ENCODE data around the gene ARHGAP6.

ARHGAP6 gene

DNA sequence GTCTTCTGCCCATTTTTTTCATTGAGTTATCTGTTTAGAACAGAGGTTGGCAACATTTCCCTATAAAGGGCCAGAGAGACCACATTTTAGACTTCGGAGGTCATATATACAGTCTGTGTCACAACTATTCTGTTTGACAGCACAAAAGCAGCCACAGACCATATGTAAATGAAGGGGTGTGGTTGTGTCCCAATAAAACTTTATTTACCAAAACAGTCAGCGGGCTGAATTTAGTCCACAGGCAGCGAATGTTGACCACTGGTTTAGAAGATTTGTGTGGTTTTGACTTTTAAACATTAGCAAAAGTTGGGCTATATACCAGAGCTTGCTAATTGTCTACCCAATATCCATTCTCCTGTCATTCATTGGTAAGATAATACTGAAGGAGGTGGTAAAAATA is 221.7 kb downstream of the ARHGAP6 start:
- DNase-seq (ENCODE audit: low read depth, low spot score) = no peak
- no peak overlapping the region for H3K4me3 ChIP-seq (ENCODE audit: low read length)

DNA sequence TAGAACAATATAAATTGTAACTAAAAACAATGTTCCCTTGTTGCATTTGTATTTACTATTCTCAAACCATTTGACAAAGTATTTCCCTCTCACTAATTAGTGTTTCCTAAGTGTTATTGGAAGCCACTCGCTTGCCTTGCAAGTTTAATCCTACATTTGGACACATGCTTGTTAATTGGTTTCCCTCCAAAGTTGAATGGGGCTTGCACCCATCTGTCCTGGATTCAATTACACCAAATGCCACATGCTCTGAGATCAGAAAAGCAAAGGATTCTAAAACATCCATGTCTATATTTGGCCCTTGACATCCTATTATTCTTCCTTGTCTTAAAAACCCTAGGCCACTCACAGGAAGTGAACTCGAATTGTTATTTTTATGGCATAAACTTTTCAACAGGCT is 225.9 kb downstream of the ARHGAP6 start:
- DNase-seq (ENCODE audit: low read depth, low spot score) = no peak
- no peak overlapping the region for H3K4me3 ChIP-seq (ENCODE audit: low read length)

DNA sequence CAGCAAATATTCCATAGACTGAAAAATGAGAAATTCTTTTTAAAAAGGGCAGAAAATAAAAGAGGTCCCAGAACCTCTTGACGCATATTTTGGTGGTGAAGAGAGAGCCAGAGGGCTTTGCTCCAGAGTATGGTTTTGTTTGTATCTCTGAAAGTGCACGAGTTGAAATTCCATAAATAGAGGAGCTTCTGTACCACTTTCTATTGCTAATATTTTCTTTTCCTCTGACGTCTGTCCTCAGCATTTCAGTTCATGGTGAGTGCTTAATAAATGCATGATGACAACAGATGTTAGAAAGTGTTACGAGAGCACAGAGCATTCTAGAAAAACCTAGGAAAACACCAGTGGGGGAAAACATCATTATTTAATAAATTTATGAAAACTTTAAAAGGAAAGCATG is 227.0 kb downstream of the ARHGAP6 start:
- no peak overlapping the region for H3K4me3 ChIP-seq (ENCODE audit: low read length)
- no peak for DNase-seq (ENCODE audit: low read depth, low spot score)

DNA sequence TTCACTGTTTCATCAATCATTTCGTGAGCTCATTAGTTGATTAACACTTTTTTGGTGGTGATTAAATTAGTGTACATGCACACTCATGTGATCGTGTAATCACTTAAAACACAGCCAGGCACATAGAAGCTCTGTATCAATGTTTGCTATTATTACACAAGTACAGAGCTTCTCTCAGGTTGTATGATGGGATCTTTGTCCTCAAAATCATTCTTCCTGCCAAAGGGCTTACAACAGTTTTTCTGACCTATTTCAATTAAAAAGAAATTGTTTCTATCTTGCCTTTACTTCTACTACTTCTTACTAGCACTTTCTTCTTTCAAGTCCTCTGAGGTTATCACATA is 227.4 kb downstream of the ARHGAP6 start:
- no peak overlapping the region for H3K4me3 ChIP-seq (ENCODE audit: low read length)
- DNase-seq (ENCODE audit: low read depth, low spot score) = no peak

DNA sequence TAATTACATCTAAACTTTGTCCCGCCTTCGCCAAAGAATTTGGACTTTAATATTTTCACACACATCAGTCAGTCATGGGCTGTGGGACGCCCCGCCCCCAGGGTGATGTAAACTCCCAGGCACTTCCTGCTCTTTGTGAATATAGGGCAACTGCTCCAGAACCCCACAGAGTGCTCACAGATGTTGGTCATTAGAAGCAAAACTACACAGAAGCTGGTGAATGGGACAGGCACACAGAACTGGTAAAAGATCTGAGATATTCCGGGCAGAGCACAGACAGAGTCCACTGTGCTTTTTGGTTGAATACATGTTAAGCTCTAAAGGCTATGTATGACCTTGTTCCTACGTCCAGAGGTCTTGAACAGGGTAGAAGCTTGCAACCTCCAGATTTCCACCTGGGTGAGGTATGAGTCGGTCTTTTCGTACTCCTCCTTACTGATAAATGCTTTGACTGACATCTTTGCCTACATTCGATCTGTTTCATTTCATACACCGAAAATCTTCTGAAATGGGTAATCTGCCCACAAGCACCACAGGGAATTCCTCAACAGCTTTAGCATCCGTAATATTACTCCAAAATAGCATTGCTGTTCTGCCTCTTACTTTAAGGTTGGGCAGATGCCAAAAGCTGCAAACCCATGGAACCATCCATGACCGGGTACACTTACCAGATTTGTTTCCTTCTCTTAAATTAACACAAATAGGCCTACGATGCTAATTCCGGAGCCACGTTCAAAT is 227.9 kb downstream of the ARHGAP6 start:
- H3K4me3 ChIP-seq (ENCODE audit: low read length) = no peak overlapping the region
- no peak for DNase-seq (ENCODE audit: low read depth, low spot score)

DNA sequence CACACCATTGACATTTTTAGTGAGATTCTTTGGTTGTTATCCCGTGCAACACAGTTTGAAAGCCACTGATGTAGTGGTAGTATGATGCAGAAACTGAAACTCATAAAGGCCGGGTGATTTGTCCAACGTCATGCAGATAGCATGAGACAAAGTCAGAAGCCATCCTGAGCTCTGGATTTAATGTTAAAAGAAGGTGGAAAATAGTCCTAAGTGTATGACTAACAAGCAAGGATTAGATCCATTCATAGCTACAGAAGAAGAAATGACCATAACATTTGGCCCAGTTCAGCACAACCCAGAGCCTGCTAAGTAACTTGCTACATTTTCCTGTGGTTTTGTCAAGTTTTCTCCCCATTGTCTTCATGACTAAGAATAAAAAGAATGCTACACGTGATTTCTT is 230.2 kb downstream of the ARHGAP6 start:
- no peak overlapping the region for H3K4me3 ChIP-seq (ENCODE audit: low read length)
- no peak for DNase-seq (ENCODE audit: low read depth, low spot score)

DNA sequence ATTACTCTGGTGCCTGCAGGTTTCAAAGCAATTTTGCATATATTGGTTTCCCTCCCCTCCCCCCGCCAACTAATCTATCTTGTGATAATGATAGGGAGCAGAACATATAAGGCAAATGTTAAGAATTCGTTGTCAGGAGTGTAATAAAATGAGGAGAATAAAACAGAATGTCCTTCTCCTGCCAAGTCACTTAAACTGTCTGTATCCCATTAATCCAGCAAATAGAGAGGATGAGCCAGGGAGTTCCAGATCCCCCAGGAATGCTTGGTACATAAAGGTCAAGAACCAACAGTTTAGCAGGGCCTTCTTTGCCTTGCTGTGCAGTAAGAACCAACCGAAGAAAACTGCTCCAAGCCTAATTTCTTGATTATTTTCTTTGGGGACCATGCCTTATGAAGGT is 231.1 kb downstream of the ARHGAP6 start:
- no peak overlapping the region for H3K4me3 ChIP-seq (ENCODE audit: low read length)
- DNase-seq (ENCODE audit: low read depth, low spot score) = no peak

DNA sequence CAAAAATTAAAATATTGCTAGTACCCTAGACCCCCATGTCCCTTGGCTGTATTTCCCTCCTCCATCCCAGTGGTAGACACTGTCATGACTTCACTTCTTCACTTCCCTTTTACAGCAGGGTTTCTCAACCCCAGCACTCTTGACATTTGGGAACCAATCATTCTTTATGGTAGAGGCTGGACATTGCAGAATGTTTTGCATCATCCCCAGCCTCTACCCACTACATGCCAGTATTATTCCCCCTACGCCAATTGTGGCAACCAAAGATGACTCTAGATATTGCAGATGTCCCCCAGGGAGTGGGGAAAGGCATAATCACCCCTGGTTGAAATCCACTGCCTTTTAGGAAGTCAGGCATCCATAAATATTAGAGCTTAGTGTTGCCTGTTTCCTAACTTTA is 233.9 kb downstream of the ARHGAP6 start:
- H3K4me3 ChIP-seq (ENCODE audit: low read length) = no peak overlapping the region
- DNase-seq (ENCODE audit: low read depth, low spot score) = no peak

DNA sequence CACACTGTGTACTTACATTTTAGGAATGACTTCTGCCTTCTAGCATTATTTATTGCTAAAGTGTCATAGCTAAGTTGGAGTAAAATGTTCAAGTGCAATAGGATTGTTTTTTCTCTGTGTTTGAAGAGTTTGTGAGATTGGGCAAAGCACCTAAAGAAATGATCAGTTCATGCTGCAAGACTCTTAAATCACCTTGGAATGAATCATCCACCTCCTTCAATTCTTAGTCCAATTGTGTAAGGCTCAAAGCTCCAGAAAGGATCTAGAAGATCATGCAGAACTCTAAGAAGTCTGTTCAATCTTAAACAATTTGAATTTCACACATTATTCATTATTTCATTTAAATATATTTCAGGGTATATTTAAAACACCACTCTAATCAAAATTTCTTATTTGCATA is 235.4 kb downstream of the ARHGAP6 start:
- DNase-seq (ENCODE audit: low read depth, low spot score) = no peak
- no peak overlapping the region for H3K4me3 ChIP-seq (ENCODE audit: low read length)

DNA sequence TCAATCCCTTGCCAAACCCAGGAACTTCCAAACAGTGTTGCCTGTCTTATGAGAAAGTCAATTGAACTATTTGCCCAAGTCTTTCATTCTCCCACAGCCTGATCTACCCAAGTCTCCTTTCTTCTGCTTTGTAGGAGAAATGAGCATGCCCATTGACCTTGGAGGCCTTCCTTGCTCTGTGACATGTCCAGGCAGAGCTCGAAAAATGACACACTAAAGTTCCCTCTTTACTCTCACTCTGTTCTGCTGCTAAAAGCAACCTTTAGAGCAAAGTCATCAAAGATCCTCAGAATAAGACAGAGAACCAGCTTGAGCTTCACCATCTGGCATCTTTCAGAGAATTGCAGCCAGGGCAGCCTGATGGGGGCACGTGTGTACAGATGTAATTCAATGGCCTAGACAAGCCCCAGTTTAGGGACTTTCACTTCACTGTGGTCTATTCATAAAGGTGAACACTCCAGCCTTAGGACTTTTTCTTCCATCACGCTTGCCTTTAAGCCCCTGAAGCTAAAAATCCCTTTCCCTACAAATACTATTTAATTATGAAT is 236.1 kb downstream of the ARHGAP6 start:
- no peak for DNase-seq (ENCODE audit: low read depth, low spot score)
- H3K4me3 ChIP-seq (ENCODE audit: low read length) = no peak overlapping the region

DNA sequence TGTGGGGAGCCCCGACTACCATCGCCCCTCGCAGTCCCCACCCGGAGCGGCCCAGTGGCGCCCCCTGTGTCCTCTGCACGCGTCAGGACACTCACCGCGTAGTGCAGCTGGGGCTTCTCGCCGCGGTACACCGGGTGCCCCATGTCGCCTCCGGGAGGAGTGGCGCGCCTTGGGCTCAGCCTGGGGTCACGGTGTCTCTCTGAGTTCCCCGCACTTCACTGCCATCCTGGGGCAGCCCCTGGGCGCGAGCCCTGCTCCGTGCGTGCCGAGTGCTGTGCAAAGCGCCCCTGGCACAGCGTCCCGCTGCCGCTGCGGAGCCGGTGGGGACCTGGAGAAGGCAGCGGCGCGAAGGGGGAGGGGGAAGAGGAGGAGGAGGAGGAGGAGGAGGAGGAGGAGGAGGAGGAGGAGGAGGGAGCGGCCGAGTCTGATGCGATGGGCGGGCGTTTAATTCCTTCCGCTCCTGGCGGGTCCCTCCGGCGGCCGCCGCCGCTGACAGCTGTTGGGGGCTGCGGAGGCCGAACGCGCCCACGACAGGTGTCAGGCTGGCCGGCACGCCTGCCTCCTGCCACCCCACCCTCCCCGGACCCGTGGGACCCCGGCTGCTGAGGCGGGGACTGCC is 238.2 kb downstream of the ARHGAP6 start:
- no peak for DNase-seq (ENCODE audit: low read depth, low spot score)
- H3K4me3 ChIP-seq (ENCODE audit: low read length) = no peak overlapping the region

DNA sequence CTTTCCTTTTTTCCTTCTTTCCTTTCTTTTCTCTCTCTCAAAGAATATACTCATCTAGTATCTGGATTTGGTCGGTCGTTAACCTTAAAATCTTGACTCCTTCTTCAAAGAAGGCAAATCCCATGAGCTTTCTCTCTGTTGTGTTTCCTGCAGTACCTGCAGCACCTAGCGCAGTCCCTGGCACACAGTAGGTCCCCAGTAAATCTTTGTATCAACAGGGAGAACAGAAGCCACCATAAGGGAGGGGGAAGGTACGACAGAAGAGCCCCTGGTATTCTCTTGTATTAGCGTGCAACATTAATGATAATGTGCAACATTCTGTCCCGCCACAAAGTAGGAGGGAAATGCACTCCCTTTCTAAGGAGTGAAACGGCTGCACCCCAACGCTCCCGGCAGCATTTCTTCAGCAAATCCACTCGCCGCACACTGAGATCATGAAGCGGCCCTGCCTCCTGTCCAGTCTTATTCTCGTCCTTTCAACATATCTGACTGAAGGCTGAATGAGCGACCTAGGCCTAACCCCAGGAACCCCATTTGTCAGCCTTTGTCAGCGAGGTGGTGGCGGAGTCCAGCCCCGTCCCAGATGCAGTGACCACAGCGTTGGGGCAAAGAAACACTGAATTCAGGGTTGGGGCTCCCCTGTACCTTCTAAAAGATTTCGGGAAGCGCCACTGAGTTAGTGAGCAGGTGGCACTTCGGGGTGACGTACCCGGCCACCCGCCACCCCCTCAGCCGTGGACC is 238.8 kb downstream of the ARHGAP6 start:
- H3K4me3 ChIP-seq (ENCODE audit: low read length) = no peak overlapping the region
- no peak for DNase-seq (ENCODE audit: low read depth, low spot score)

DNA sequence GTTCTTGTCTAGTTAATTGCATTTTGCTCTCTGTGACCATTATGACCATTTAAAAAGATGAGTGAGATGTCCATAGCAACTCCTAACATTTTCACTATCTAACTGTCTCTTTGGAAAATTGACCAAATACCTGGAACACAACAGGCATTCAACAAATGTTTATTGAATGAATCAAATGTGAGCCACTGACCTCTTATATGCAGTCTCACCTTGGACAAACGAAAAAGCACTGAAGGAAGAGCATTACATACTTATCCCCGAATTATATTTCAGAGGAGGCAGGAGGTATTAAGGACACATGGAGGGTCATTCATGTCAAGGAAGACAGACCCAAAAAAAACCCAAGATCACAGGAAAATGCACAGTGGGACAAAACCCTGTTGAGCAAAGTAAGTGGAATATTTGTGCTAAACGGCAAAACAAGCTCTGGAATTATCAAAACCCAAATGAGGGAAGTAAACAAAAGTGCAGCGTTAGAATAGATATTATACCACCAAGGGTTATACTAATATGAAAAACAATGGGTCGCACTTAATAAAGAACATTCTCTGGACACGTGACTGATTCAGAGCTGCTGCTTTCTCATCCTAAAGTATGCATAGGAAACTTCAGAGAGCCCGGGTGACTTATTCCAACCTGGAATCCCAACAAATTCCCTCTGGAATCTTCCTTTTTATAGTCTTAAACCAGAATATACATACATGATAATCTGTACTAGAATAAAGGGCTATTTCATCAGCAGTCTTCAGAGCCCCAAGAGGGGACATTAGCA is 240.6 kb downstream of the ARHGAP6 start:
- no peak for DNase-seq (ENCODE audit: low read depth, low spot score)

DNA sequence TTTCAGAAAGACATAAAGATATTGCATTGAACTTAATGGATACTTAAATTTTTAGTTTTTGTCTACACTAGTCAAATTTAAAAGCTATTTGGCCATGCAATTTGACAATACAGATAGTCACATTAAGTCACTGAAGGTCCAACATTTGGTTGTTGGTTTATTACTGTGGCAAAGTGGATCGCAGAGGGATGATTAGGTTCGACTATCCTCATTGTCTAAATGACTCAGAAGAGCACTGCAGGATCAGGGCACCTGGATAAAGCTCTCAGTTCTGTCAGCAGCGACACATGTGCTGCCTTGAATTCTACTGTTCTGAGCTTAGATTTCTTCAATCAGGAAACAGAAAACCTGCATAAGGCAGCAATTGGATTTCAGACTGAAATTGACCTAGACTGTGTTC is 241.8 kb downstream of the ARHGAP6 start:
- no peak overlapping the region for H3K4me3 ChIP-seq (ENCODE audit: low read length)
- no peak for DNase-seq (ENCODE audit: low read depth, low spot score)

More for the DNA sequence above, 240.6 kb downstream of the ARHGAP6 start:
- H3K4me3 ChIP-seq (ENCODE audit: low read length) = no peak overlapping the region

DNA sequence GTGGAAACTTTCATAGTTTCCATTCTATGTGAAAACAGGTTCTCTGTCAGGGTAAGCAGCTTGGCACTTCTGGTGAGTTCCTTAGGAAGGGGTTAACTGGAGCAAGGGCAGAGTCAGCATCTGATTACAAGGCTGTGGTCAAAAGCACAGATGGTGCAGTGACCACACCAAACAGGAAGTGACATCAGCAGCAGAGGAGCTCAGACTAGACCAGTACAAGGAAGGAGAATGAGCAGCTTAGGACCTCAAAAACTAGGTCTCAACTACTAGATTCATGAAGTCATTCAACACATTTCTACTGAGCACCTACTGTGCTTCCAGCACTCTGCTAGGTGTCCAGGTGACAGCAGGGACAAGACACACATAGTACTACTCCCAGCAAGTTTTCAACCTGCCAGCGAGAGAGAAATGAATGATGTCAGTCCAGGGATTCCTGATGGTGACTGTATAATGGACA is 242.3 kb downstream of the ARHGAP6 start:
- DNase-seq (ENCODE audit: low read depth, low spot score) = no peak
- H3K4me3 ChIP-seq (ENCODE audit: low read length) = no peak overlapping the region

DNA sequence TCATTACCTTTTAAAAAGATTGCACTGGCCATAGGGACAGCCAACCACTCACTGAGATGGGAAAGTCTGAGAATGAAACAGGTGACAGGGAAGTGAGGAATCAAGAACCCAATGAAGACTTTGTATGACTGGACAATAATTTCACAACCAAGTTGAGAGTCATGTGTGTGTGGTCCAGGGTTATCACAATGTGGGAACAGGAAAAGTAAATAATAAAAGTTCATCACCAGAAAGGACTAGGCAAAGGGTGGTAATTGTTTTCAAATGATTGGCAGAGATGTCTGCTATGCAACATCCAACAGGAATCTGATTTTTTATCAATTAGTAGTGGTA is 243.2 kb downstream of the ARHGAP6 start:
- H3K4me3 ChIP-seq (ENCODE audit: low read length) = no peak overlapping the region
- DNase-seq (ENCODE audit: low read depth, low spot score) = no peak

DNA sequence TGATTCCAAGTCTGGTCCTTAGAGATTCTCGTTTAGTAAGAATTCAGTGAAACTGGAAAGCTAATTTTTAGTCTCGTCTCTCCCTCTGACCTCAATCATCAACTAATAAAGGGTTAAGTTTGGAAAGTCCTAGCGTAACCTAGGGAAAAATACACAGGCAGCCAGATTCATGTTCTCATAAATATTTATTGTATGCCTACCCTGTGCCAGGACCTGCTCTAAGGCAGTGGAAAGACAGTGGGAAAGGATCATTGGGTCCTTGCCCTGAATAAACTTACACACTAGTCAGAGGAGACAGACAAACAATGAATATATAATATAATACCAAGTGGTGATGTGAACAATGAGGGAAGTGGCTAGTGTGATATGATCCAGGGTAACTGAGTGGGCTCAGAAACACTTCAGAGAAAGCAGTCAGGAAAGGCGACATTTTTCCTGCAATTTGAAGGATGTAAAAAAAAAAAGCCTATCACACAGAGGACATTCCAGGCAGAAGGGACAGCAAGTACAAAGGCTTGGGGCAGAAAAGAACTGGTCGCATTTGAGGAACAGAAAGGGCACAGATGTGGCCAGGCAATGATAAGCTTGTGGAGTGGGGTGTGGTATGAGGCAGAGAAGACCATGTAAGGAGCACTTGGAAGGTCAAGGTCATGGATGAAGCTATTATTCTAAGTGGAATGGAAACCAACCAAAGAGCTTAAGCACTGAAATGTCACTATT is 243.8 kb downstream of the ARHGAP6 start:
- H3K4me3 ChIP-seq (ENCODE audit: low read length) = no peak overlapping the region
- no peak for DNase-seq (ENCODE audit: low read depth, low spot score)

DNA sequence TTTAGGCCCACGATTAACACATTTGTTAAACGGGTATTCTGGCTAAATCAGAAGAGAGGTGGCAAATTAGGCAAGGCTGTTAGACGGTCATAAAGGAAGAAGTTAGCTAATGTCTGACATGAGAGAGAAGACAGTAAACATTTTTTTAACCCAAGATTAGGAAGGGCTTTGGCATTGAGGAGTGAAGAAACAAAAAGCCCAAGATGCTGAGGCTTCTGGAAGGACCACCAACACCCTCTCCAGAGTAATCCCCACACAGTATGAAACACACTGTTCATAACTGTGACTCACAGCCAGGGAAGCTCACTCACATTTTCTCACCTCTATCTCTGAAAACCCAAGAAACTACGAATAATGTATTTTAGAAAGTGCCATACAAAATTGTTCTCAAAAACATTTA is 244.9 kb downstream of the ARHGAP6 start:
- no peak overlapping the region for H3K4me3 ChIP-seq (ENCODE audit: low read length)
- DNase-seq (ENCODE audit: low read depth, low spot score) = no peak

DNA sequence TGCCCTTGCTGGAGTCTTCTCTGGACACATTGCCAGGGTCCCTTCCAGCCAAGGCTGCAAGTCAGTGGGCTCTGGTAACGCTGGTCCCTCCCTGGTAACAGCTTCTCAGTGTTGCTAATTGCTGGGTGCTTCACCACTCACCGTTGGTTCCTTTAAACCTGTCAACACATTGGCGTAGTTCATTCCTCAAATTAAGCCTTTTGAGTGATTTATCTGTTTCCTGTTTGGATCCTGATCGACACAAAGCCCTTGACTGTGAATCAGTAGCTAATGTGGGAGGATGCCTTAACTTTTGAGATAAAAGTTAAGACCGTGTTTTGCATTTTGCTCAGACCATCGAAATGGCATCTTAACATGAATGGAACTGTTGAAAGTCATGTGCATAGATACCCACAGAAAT is 246.6 kb downstream of the ARHGAP6 start:
- DNase-seq (ENCODE audit: low read depth, low spot score) = no peak
- no peak overlapping the region for H3K4me3 ChIP-seq (ENCODE audit: low read length)

Data from Jurkat, Clone E6-1 (cell line).